SJCRH30 (cell line): ENCODE measurements around the gene TMEM92. TPM values are rescaled to one million over a fixed set of nuclear protein-coding genes. Genes with fewer than 3 reads are reported as not detected.
"Not testable (repeated sequence)": the region's sequence is repeated elsewhere in the genome, so short reads cannot be mapped to it uniquely, and the experiment has no call there.

Experiments
- DNase-seq, 2 experiments: peaks; one replicate each; pipeline ENCODE4 v3.0.0-alpha.2; 2015 to 2020
- H3K27ac ChIP-seq: fragments of 250-450 bp; sonication (Bioruptor Pico); 2 replicates; pipeline ENCODE4 v1.5.1; 2020; ENCODE audit warnings: mild to moderate bottlenecking, moderate library complexity
- H3K27me3 ChIP-seq: fragments of 250-450 bp; sonication (Bioruptor Pico); 2 replicates; pipeline ENCODE4 v1.5.1; 2020; ENCODE audit warnings: mild to moderate bottlenecking, moderate library complexity
- H3K36me3 ChIP-seq: fragments of 250-450 bp; sonication (Bioruptor Pico); 2 replicates; pipeline ENCODE4 v1.5.1; 2020; ENCODE audit warnings: mild to moderate bottlenecking, moderate library complexity
- H3K4me1 ChIP-seq: fragments of 250-450 bp; sonication (Bioruptor Pico); 2 replicates; pipeline ENCODE4 v1.5.1; 2020; ENCODE audit warnings: mild to moderate bottlenecking, moderate library complexity
- H3K4me3 ChIP-seq: fragments of 250-450 bp; sonication (Bioruptor Pico); 2 replicates; pipeline ENCODE4 v1.5.1; 2020; ENCODE audit warnings: mild to moderate bottlenecking, moderate library complexity
- H3K9me3 ChIP-seq: fragments of 250-450 bp; sonication (Bioruptor Pico); replicated peaks from 2 replicates; pipeline ENCODE4 v1.5.1; 2020; ENCODE audit warnings: mild to moderate bottlenecking, moderate library complexity
- total RNA-seq: library from RNA; depleted of rRNA; stranded (reverse); fragments of >200 nt; shearing (Covaris generic); gene quantifications from 2 replicates; pipeline ENCODE4 v1.2.3, GENCODE V29; 2014

TMEM92 gene
- total RNA-seq, 1 experiment from 2014 or later: not detected

DNA sequence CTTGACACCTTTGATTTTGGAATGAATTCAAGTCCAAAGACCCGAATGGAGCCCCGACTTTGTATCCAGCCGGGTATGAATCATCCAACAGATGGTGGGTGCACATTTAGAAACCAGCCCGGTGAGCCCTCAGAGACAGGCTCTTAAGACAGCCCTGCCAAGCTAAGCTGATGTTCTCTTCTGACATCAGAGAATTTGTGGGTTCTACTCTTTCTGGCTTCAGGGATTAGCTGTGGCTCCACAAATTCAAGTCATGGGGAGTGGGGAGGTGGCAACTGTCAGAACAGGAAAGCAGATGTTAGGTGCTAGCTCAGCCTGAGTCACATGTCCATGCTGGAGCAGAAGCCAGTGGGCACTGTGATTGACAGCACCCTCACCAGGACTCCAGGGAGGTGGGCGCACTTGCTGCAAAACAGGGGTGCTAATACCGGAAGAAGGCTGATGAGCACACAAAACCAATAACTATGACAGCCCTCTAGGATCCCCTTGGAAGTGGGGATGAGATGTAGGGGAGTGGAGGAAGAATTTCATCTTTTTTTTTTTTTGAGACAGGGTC is 40.3 kb downstream of the TMEM92 start:
- Histone ChIP-seq H3K36me3 (no peaks in the 10 kb centered on the region), H3K4me1 (peaks cover 7% of the 10 kb centered on the region), H3K27me3 (0 out of 2 replicates have a peak, but pooled peaks cover 5% of the 10 kb centered on the region), H3K4me3 (no peak overlapping the region), H3K9me3 (no peaks in the 10 kb centered on the region), H3K27ac (no peak overlapping the region)
- no peak for DNase-seq

DNA sequence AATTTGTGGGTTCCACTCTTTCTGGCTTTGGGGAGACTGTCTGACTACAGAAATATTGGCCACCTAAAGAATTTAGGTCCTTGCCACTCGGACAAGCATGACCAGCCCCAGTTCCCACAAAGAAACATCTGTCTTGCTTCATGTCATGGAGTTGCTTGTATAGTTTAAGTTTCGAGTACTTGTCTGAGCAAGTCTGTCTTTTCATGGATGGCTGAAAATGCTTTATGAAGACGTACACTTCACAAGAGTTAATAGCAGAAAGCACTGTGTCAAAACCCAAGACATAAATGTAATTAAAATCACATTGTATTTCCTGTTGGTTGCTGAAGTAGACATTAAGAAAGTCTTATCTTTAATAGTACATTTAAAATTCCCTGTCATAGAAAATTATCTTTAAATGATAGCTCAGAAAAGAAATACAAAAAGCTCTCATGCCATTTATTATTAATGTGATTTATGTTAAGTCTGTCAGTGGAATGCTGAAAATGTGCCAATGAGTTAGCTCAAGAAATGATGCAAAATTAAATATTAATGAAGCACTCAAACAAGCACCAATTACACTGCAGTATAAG is 41.8 kb downstream of the TMEM92 start:
- no peaks in the 10 kb centered on the region for H3K9me3 ChIP-seq
- H3K27me3 ChIP-seq: 0 out of 2 replicates have a peak, but pooled peaks cover 5% of the 10 kb centered on the region
- no peak overlapping the region for H3K4me3 ChIP-seq
- no peak for DNase-seq
- no peaks in the 10 kb centered on the region for H3K36me3 ChIP-seq
- H3K4me1 ChIP-seq: peaks cover 11% of the 10 kb centered on the region
- no peak overlapping the region for H3K27ac ChIP-seq

DNA sequence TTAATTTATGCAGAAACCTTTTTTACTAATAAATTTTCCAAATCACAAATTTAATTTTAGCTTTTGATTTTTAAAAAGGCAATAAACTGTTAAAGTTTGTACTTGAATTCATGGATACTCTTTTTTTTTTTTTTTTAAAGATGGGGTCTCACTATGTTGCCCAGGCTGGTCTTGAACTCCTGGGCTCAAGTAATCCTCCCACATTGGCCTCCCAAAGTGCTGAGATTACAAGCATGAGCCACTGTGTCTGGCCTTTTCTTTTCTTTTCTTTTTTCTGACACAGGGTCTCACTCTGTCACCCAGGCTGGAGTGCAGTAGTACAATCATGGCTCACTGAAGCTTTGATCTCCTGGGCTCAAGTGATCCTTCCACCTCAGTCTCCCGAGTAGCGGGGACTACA is 42.4 kb downstream of the TMEM92 start:
- H3K4me3 ChIP-seq, H3K27ac ChIP-seq, DNase-seq, H3K9me3 ChIP-seq, H3K36me3 ChIP-seq, H3K27me3 ChIP-seq: not testable (repeated sequence)
- H3K4me1 ChIP-seq: peaks cover 11% of the 10 kb centered on the region

DNA sequence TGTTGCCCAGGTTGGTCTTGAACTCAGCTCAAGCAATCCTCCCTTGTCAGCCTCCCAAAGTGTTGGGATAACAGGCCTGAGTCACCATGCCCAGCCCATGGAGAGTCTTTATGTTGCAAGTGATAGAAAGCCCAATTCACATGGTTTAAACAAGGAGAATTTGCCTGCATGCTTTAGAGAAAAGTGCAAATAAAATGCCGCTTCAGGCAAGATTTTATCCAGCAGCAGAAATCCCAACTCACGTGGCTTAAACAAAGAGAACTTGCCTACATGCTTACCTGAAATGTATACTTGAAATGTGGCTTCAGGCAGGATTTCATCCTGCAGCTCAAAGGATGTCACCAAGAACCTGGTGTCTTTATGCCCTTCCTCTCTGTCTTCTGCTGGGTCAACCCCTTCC is 42.9 kb downstream of the TMEM92 start:
- Histone ChIP-seq H3K27ac (no peak overlapping the region), H3K4me1 (peaks cover 11% of the 10 kb centered on the region), H3K4me3 (no peak overlapping the region), H3K9me3 (no peaks in the 10 kb centered on the region), H3K36me3 (no peaks in the 10 kb centered on the region), H3K27me3 (0 out of 2 replicates have a peak, but pooled peaks cover 5% of the 10 kb centered on the region)
- no peak for DNase-seq

DNA sequence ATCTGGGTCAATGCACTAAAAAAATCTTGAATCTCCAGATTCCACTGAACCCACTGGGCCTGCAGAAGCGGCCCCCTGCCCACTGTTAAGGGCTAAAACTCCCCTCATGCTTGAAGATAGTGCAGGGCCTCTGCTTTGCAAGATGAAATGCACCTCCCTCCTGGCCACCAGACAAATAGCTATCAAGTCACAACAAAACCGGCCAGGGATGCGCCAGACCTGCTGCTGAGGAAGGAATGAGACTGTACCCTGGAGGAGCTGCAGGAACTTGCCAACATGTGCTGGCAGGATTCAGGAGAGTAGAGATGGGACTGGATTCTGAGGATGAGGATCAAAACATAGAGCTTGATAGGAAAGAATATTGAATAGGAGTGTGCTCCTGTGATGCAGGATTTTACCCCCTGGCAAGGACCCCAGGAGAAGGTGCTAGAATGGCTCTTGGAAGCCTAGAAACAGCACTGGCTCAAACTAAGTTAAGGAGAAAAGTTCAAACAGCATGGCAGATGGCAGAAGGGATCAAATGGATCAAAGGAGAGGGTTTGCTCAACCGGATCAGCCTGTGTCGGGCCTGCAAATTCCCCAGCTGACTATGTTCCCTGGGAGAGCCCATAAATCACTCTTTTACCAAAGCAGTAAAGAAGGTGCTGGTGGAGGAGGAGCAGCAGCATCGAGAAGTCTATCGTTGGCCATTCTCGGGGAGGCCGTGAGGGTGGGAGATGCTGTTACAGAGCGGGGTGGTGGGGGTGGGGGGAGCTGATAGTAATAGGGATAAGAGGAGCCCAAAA is 44.4 kb downstream of the TMEM92 start:
- 0 out of 2 replicates have a peak, but pooled peaks cover 5% of the 10 kb centered on the region for H3K27me3 ChIP-seq
- peak overlapping the region; percentile 58 for H3K27ac ChIP-seq
- peak overlapping the region; percentile 29 for H3K4me3 ChIP-seq
- H3K4me1 ChIP-seq: peaks cover 11% of the 10 kb centered on the region
- peak in 1 of 2 experiments; percentile 44 for DNase-seq
- no peaks in the 10 kb centered on the region for H3K9me3 ChIP-seq
- H3K36me3 ChIP-seq: no peaks in the 10 kb centered on the region

DNA sequence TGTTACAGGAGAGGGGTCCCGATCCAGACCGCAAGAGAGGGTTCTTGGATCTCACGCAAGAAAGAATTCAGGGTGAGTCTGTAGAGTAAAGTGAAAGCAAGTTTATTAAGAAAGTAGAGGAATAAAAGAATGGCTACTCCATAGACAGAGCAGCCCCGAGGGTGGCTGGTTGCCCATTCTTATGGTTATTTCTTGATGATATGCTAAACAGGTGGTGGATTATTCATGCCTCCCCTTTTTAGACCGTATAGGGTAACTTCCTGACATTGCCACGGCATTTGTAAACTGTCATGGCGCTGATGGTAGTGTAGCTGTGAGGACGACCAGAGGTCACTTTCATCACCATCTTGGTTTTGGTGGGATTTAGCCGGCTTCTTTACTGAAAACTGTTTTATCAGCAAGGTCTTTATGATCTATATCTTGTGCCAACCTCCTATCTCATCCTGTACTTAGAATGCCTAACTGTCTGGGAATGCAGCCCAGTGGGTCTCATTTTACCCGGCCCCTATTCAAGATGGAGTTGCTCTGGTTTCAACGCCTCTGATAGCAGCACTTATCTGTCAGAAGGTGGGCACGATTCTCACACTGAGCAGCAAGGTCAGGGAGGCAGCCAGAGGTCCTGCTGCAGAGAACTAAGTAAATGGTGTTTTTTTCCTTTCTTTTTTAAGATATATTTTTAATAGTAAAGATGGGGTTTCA is 45.2 kb downstream of the TMEM92 start:
- peaks cover 11% of the 10 kb centered on the region for H3K4me1 ChIP-seq
- peak overlapping the region; percentile 58 for H3K27ac ChIP-seq
- H3K27me3 ChIP-seq: 0 out of 2 replicates have a peak, but pooled peaks cover 5% of the 10 kb centered on the region
- H3K9me3 ChIP-seq: no peaks in the 10 kb centered on the region
- no peaks in the 10 kb centered on the region for H3K36me3 ChIP-seq
- DNase-seq: peak; percentile 43 to 47
- peak overlapping the region; percentile 29 for H3K4me3 ChIP-seq

DNA sequence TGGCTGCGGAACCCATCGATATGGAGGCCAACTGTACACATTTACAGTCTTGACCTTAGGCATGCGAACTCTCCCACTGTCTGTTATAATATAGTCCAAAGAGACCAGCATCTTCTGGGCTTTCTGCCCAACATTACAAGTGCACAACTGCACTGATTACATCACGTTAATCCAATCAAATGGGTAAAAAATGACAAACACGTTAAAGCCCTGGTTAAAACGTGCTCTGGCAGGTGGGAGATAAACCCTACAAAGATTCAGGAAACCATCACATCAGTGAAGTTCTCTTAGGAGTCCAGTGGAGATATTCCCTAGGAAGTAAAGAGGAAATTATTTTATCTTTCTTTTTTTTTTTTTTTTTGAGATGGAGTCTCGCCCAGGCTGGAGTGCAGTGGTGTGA is 48.0 kb downstream of the TMEM92 start:
- no peaks in the 10 kb centered on the region for H3K27me3 ChIP-seq
- no peak for DNase-seq

DNA sequence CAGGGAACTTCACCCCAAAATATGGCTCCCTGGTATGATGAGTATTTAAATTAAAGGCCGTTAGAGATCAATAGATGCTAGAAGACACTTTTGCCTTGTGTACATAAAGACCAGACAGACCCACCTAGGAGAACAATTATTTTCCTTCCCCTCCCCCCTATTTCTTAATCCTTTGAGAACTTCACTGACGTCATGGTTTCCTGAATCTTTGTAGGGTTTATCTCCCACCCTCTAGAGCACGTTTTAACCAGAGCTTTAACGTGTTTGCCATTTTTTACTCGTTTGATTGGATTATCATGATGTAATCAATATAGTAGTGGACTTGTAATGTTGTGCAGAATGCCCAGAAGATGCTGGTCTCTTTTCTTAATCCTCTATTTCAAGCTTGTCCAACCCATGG is 48.8 kb downstream of the TMEM92 start:
- DNase-seq: no peak
- Histone ChIP-seq H3K9me3 (no peaks in the 10 kb centered on the region), H3K4me1 (peaks cover 11% of the 10 kb centered on the region), H3K27me3 (no peaks in the 10 kb centered on the region), H3K27ac (no peak overlapping the region), H3K36me3 (no peaks in the 10 kb centered on the region), H3K4me3 (no peak overlapping the region)

More for the DNA sequence above, 48.0 kb downstream of the TMEM92 start:
- Histone ChIP-seq H3K4me3 (no peak overlapping the region), H3K9me3 (no peaks in the 10 kb centered on the region), H3K36me3 (no peaks in the 10 kb centered on the region), H3K4me1 (peaks cover 11% of the 10 kb centered on the region), H3K27ac (no peak overlapping the region)

DNA sequence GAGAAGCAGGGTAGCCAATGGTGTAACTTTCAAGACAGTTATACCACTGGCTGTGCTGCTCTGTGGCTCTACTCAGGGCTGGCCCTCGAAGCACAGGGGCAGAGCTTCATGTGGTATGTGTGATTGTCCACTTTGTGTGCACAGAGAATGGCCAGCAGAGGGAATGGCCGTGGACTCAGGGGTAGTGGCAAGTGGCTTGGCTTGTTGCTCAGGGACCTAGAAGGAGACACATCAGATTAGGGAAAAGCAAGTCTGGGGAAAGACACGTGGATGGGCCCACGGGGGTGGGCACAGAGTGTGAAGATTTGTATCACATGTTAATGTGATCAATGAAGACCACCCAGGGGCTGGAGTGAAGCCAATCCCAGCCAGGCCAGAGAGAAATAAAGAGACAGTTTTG is 51.6 kb downstream of the TMEM92 start:
- H3K9me3 ChIP-seq: no peaks in the 10 kb centered on the region
- no peaks in the 10 kb centered on the region for H3K27me3 ChIP-seq
- no peaks in the 10 kb centered on the region; the same call in 1 of the 2 replicates for H3K4me1 ChIP-seq
- no peak overlapping the region for H3K27ac ChIP-seq
- no peak overlapping the region for H3K4me3 ChIP-seq
- no peak for DNase-seq
- H3K36me3 ChIP-seq: no peaks in the 10 kb centered on the region

DNA sequence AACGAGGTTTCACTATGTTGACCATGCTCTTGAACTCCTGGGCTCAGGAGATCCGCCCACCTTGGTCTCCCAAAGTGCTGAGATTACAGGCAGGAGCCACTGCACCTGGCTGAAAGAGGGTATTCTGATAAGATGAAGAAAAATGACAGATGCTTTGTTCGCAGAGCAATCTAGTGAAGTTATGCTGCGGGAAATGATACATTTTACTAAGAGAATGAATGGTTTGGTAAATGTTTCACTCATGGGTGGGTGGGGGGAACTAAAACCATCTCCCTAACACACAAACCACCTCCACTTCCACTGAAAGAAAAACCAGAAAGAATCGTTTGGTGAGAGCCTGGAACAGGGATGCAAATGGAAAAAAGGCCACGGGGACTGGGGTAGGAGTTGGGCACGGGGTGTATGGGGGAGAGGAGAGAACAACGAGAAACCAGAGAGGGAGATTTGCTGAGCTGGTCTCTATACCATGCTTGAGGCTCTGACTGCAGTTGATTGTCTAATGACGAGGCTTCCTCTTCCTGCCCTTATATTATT is 52.6 kb downstream of the TMEM92 start:
- Histone ChIP-seq H3K9me3 (no peaks in the 10 kb centered on the region), H3K4me3 (no peak overlapping the region), H3K27ac (no peak overlapping the region), H3K4me1 (no peaks in the 10 kb centered on the region; the same call in 1 of the 2 replicates), H3K36me3 (no peaks in the 10 kb centered on the region), H3K27me3 (no peaks in the 10 kb centered on the region)
- no peak for DNase-seq

DNA sequence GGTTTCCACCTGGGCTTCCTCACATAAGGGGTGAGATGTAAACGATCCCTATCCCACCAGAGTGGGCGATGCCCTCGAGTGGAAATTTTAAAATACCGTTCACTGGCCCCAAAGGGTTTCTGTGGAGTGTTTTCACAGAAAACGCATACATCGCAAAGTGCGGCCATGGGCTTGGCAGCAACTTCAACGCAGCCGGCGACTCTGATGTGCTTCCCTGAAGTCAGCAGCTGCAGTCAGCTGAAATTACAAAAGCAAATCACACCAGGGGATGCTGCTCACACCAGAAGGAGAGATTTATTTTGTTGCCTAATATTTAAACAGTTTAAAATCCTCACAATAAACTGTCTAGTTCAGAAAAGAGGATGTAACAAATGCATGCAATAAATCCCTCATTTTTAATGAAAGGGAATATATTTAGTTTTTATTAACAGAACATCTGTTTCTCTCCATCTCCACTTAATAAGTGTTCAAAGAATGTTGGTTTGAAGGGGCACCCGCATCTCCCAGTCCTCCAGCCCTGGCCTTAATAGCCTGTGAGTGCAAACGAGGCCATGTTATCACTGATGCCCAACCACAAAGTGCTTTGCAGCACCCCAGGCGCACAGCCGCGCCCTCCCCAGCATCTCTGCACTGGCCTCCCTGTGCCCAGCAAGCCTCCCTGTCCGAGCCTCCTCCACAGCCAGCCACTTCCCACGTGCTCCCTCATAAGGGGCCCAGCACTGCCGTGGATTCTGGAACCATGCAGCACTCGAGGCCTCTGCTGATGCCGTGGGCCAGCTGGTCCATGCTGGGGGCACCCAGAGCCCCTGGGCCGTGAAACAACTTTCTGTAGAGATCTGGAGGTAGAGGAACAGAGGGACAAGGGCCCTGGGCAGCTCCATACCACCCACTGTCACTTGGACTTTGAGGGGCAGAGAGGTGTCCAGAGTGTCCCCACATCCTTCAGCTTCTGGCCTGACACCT is 54.4 kb downstream of the TMEM92 start:
- H3K4me1 ChIP-seq: no peaks in the 10 kb centered on the region; the same call in 1 of the 2 replicates
- no peaks in the 10 kb centered on the region for H3K27me3 ChIP-seq
- H3K36me3 ChIP-seq: no peaks in the 10 kb centered on the region
- peak in 1 of 2 experiments; percentile 34 for DNase-seq
- no peaks in the 10 kb centered on the region for H3K9me3 ChIP-seq
- no peak overlapping the region for H3K27ac ChIP-seq
- no peak overlapping the region for H3K4me3 ChIP-seq

DNA sequence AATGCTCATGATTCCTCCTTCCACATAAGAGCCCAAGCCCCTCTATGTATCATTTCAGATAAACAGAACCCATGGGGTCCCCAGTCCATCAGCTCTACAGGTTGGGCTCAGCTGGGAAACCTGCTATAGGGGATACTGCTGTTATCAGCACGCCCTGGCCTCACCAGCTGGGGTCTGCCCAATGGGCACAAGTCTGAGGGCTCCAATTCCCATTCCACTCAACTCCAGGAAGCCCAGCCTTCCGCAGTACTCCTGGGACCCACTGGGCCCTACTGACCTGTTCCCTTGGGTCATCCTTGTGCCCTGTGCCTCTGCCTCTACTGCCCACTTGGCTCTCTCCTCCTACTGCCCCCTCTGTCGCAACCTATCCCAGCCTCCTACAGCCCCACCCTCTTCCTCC is 55.5 kb downstream of the TMEM92 start:
- no peaks in the 10 kb centered on the region for H3K36me3 ChIP-seq
- no peak overlapping the region for H3K27ac ChIP-seq
- no peak overlapping the region for H3K4me3 ChIP-seq
- H3K4me1 ChIP-seq: no peaks in the 10 kb centered on the region; the same call in 1 of the 2 replicates
- no peak for DNase-seq
- H3K27me3 ChIP-seq: no peaks in the 10 kb centered on the region
- no peaks in the 10 kb centered on the region for H3K9me3 ChIP-seq

DNA sequence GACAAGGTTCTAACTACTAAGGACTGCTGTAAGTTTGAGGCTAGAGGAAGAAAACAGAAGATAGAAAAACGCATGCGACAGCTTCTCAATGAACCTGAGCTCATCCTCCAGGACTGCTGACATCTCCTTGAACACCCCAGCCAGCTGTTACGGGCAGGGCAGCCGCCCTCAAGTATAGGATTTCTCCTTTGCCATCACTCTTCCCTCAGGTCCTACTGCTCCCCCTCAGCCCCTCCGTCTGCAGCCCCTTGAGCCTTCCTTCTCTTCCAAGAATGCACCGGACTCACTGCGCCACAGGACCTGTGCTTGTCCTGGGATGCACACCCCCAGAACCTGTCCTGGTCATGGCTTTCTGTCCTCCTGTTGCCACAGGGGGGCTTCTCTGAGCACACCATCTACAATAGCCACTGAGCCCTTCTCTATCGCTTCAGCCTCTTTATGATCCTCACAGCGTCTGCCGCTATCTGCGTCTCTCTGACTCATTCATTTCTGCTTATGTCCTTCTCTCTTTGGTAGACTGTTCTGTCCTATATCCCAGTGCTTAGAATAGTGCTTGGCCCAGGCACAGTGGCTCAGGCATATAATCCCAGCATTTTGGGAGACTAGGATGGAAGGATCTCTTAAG is 56.0 kb downstream of the TMEM92 start:
- Histone ChIP-seq H3K4me1 (no peaks in the 10 kb centered on the region; the same call in 1 of the 2 replicates), H3K4me3 (no peak overlapping the region), H3K36me3 (no peaks in the 10 kb centered on the region), H3K27me3 (no peaks in the 10 kb centered on the region), H3K27ac (no peak overlapping the region), H3K9me3 (no peaks in the 10 kb centered on the region)
- peak in 1 of 2 experiments; percentile 28 for DNase-seq
